Right atrium auricular region (tissue), 2 donors: ENCODE data around the gene AKR1E2. TPM values are rescaled to one million over a fixed set of nuclear protein-coding genes. Genes with fewer than 3 reads are reported as not detected.

Experiments used
- DNase-seq: peaks from one replicate; pipeline ENCODE4 v3.0.0-alpha.2; 2019; ENCODE audit warnings: low spot score
- H3K27ac ChIP-seq, 2 donors: fragments of 200-600 bp; sonication (generic); 1 replicate in 1 of 2; 2 replicates in 1 of 2; pipeline ENCODE4 v1.5.1; 2016 to 2019
- H3K27me3 ChIP-seq, 2 donors: fragments of 200-600 bp; sonication (generic); one replicate each; pipeline versions ENCODE4 v1.5.1 to v1.6.0; 2017 to 2019
- H3K36me3 ChIP-seq: fragments of 200-600 bp; sonication (generic); one replicate; pipeline ENCODE4 v1.5.1; 2016
- H3K4me1 ChIP-seq, 2 donors: fragments of 200-600 bp; sonication (generic); one replicate each; pipeline versions ENCODE4 v1.5.1 to v1.6.0; 2017 to 2019
- H3K4me3 ChIP-seq, 2 donors: fragments of 200-600 bp; sonication (generic); 1 replicate in 1 of 2; 2 replicates in 1 of 2; pipeline ENCODE4 v1.5.1; 2017 to 2019; ENCODE audit warnings: mild to moderate bottlenecking in 1 of 2, moderate library complexity in 1 of 2
- H3K9me3 ChIP-seq, 2 donors: fragments of 200-600 bp; sonication (generic); one replicate each; pipeline ENCODE4 v1.5.1; 2019
- total RNA-seq, 2 donors: library from RNA; depleted of rRNA; stranded (reverse); fragments of >200 nt; gene quantifications; one replicate each; pipeline ENCODE4 v1.1.0, GENCODE V29; 2016
- TF ChIP-seq, protein P1 (sequence below), 2 donors: fragments of 200-600 bp; sonication (generic); IDR thresholded peaks; one replicate each; pipeline ENCODE4 v1.5.1; 2019; ENCODE audit warnings: antibody characterized with exemption in 2 of 2

AKR1E2 gene
- total RNA-seq, 2 donors from 2014 or later: 3.2 to 9.7 TPM

DNA sequence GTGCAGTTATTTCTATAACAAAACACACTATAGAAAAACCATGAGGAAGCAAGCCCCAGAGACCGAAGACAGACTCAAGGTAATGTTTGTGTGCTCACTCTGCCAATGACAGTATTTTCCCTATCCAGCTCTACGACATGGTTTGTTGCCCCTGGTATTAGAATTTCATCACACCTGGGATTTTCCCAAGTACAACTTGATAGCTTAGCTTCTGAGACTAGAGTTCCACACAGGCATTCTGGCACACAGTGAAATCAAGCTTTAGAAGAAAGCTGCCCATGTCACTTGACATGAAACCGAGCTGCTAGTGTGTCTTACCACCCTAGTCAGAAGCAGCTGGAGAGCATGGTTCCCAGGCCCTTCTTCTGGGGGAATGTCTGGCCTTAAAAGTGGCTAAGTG is 44.1 kb upstream of the AKR1E2 start:
- Histone ChIP-seq H3K27me3 (no peaks in the 10 kb centered on the region), H3K36me3 (no peaks in the 10 kb centered on the region), H3K4me3 (no peak overlapping the region), H3K4me1 (peaks cover 0 to 6% of the 10 kb centered on the region in 2 donors), H3K9me3 (no peaks in the 10 kb centered on the region), H3K27ac (no peak overlapping the region)
- DNase-seq: no peak
- TF ChIP-seq, protein P1, sequence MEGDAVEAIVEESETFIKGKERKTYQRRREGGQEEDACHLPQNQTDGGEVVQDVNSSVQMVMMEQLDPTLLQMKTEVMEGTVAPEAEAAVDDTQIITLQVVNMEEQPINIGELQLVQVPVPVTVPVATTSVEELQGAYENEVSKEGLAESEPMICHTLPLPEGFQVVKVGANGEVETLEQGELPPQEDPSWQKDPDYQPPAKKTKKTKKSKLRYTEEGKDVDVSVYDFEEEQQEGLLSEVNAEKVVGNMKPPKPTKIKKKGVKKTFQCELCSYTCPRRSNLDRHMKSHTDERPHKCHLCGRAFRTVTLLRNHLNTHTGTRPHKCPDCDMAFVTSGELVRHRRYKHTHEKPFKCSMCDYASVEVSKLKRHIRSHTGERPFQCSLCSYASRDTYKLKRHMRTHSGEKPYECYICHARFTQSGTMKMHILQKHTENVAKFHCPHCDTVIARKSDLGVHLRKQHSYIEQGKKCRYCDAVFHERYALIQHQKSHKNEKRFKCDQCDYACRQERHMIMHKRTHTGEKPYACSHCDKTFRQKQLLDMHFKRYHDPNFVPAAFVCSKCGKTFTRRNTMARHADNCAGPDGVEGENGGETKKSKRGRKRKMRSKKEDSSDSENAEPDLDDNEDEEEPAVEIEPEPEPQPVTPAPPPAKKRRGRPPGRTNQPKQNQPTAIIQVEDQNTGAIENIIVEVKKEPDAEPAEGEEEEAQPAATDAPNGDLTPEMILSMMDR (IDR thresholded peaks at IDR 0.05): no peak

DNA sequence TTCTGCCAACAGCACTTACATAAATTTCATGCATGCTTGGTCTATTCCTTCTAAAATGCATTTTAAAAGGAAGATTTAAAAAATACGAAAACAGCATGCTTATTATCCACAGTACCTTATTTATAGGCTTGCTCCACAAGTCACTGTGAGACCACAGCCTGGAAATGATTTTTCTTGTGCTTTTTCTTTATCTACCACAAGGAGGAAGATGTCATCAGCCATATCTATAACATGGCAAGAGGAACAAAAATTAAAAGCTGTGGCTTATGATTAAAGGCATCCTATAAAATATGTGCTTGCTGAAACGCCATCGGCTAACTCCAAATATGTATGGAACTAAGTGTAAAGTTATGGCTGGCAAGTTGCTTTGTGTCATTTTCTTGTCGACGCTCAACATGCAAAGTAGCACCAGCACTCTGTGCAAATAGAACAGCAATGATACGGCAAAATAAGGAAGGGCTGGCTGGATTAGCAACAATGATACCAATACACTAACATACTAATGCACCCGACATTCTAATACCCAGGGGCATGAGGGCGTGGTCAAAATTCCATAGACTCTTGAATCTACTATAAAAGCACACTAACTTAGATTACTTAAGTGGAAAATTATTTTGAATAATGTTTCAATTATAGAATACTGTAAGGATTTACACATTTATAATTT is 41.2 kb upstream of the AKR1E2 start:
- Histone ChIP-seq H3K4me1 (peaks cover 0 to 6% of the 10 kb centered on the region in 2 donors), H3K27ac (no peak overlapping the region), H3K36me3 (no peaks in the 10 kb centered on the region), H3K9me3 (no peaks in the 10 kb centered on the region), H3K4me3 (no peak overlapping the region), H3K27me3 (no peaks in the 10 kb centered on the region)
- TF ChIP-seq, protein P1 (IDR thresholded peaks at IDR 0.05): no peak
- DNase-seq: no peak

DNA sequence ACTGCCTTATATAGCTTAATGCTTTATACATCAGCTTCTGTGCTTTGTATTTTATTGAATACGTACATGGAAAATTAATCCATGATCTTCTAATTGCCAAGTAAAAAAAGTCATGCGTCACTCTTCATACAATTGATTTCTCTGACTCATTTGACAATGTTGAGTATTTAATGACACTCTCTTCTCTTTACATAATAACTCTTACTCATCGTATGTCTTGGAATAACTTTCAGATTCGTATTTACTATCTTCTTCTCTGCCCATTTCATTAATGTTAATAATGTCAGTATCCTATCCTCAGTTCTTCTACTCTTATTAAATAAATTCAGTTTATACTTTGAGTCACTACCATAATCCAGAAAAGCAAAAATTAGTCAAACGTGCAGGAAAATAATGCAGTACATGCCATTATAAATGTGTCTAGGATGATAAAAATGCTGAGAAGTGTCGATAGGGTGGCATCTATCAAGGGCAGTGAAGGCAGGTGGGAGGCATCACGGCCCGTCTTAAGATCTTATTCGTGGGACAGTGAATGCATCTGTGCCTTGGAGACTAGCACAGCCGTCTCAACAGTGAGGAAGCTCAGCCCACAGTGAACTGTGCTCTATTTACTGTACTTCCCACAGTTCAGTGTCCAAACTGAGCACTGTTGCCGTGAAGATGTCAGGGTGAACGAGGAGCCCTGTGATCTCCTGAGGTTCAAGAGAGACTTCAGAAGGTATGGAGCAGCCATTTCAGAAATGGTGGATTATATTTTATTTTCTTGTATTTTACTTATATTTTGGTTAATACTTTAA is 39.8 kb upstream of the AKR1E2 start:
- H3K4me1 ChIP-seq: no peaks in the 10 kb centered on the region
- TF ChIP-seq, protein P1 (IDR thresholded peaks at IDR 0.05): no peak
- H3K9me3 ChIP-seq: no peaks in the 10 kb centered on the region
- H3K27ac ChIP-seq: no peak overlapping the region
- H3K4me3 ChIP-seq: no peak overlapping the region
- H3K36me3 ChIP-seq: no peaks in the 10 kb centered on the region
- DNase-seq: no peak
- no peaks in the 10 kb centered on the region for H3K27me3 ChIP-seq

DNA sequence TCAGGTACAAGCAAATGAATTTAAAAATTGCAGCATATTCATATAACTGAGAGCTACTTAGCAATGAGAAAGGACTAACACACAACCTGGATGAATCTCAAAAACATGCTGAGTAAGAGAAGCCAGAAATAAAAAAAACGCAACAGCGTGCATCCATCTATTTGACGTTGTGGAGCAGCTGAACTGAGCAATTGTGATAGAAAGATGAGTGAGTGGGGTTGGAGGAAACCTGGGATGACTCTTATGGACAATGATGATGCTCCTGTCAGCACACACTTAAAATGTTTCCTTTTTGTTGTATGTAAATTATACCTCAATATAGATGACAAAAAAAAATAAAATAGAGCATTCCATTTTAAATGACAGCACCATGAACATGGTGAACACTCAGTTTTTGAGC is 36.0 kb upstream of the AKR1E2 start:
- TF ChIP-seq, protein P1 (IDR thresholded peaks at IDR 0.05): no peak
- no peak for DNase-seq
- Histone ChIP-seq H3K4me1 (no peaks in the 10 kb centered on the region), H3K36me3 (no peaks in the 10 kb centered on the region), H3K4me3 (no peak overlapping the region), H3K9me3 (no peaks in the 10 kb centered on the region), H3K27me3 (no peaks in the 10 kb centered on the region), H3K27ac (no peak overlapping the region)

DNA sequence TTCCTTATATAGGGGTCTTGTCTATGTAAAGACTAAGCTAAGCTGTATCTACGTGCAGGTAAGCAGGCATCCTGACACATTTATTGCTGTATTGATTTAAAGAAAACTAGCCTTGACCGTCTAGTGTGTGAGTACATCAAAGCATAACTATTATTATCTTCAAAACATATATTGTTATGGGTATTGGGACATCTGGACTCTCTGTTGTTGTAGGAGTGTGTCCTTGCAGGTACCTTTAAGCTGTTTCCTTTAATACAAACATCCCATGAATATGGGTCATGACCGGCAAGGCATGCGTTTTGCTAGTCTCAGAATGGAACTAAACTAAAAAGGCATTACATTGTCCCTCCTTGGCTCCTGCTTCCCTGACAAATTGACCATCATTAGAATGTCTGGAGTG is 35.1 kb upstream of the AKR1E2 start:
- no peaks in the 10 kb centered on the region for H3K4me1 ChIP-seq
- no peak for DNase-seq
- TF ChIP-seq, protein P1 (IDR thresholded peaks at IDR 0.05): no peak
- H3K9me3 ChIP-seq: no peaks in the 10 kb centered on the region
- H3K36me3 ChIP-seq: no peaks in the 10 kb centered on the region
- H3K4me3 ChIP-seq: no peak overlapping the region
- no peak overlapping the region for H3K27ac ChIP-seq
- H3K27me3 ChIP-seq: no peaks in the 10 kb centered on the region
